ENCODE data around the gene CACNA2D1. TPM values are rescaled to one million over a fixed set of nuclear protein-coding genes. Genes with fewer than 3 reads are reported as not detected.

Gene CACNA2D1
- total RNA-seq, 1 donor from 2014 or later, result 32.9 TPM

- TF ChIP-seq CTCF (IDR thresholded peaks at IDR 0.05), result no peak
- no peaks in the 10 kb centered on the region for H3K27me3 Mint-ChIP-seq (ENCODE audit: low read depth)
These were observed 95.3 kb downstream of the CACNA2D1 start for GRCh38 chr7:82348251-82348650.

GRCh38 chr7:82347808-82348207, 95.8 kb downstream of the CACNA2D1 start:
- no peak for DNase-seq (ENCODE audit: low spot score)
- no peaks in the 10 kb centered on the region for H3K9me3 Mint-ChIP-seq (ENCODE audit: low read depth)
- TF ChIP-seq CTCF (IDR thresholded peaks at IDR 0.05), result no peak
- H3K4me3 Mint-ChIP-seq (ENCODE audit: unreplicated experiment), result no peak overlapping the region
- no peak overlapping the region for H3K27ac Mint-ChIP-seq (ENCODE audit: unreplicated experiment)
- H3K27me3 Mint-ChIP-seq (ENCODE audit: low read depth), result no peaks in the 10 kb centered on the region
- H3K4me1 Mint-ChIP-seq (ENCODE audit: low read depth), result peaks cover 7% of the 10 kb centered on the region
- no peaks in the 10 kb centered on the region for H3K36me3 Mint-ChIP-seq (ENCODE audit: low read depth)

More at GRCh38 chr7:82348251-82348650, 95.3 kb downstream of the CACNA2D1 start:
- Mint-ChIP-seq H3K9me3 (ENCODE audit: low read depth) (no peaks in the 10 kb centered on the region), H3K4me1 (ENCODE audit: low read depth) (peaks cover 7% of the 10 kb centered on the region), H3K4me3 (ENCODE audit: unreplicated experiment) (no peak overlapping the region), H3K36me3 (ENCODE audit: low read depth) (no peaks in the 10 kb centered on the region), H3K27ac (ENCODE audit: unreplicated experiment) (no peak overlapping the region)
- DNase-seq (ENCODE audit: low spot score), result no peak

GRCh38 chr7:82345886-82346285, 97.7 kb downstream of the CACNA2D1 start:
- Mint-ChIP-seq H3K27ac (ENCODE audit: unreplicated experiment) (no peak overlapping the region), H3K4me3 (ENCODE audit: unreplicated experiment) (no peak overlapping the region), H3K9me3 (ENCODE audit: low read depth) (no peaks in the 10 kb centered on the region), H3K36me3 (ENCODE audit: low read depth) (no peaks in the 10 kb centered on the region), H3K4me1 (ENCODE audit: low read depth) (peaks cover 7% of the 10 kb centered on the region), H3K27me3 (ENCODE audit: low read depth) (no peaks in the 10 kb centered on the region)
- no peak for DNase-seq (ENCODE audit: low spot score)
- no peak for TF ChIP-seq CTCF (IDR thresholded peaks at IDR 0.05)

- peaks cover 3% of the 10 kb centered on the region for H3K4me1 Mint-ChIP-seq (ENCODE audit: low read depth)
- no peaks in the 10 kb centered on the region for H3K36me3 Mint-ChIP-seq (ENCODE audit: low read depth)
These were observed 99.9 kb downstream of the CACNA2D1 start for GRCh38 chr7:82343716-82344115.

GRCh38 chr7:82339958-82340357, 103.6 kb downstream of the CACNA2D1 start:
- H3K4me1 Mint-ChIP-seq (ENCODE audit: low read depth), result no peaks in the 10 kb centered on the region
- no peaks in the 10 kb centered on the region for H3K27me3 Mint-ChIP-seq (ENCODE audit: low read depth)
- no peaks in the 10 kb centered on the region for H3K36me3 Mint-ChIP-seq (ENCODE audit: low read depth)
- H3K9me3 Mint-ChIP-seq (ENCODE audit: low read depth), result no peaks in the 10 kb centered on the region
- no peak for TF ChIP-seq CTCF (IDR thresholded peaks at IDR 0.05)
- no peak overlapping the region for H3K27ac Mint-ChIP-seq (ENCODE audit: unreplicated experiment)
- H3K4me3 Mint-ChIP-seq (ENCODE audit: unreplicated experiment), result no peak overlapping the region
- DNase-seq (ENCODE audit: low spot score), result no peak

More at GRCh38 chr7:82343716-82344115, 99.9 kb downstream of the CACNA2D1 start:
- Mint-ChIP-seq H3K4me3 (ENCODE audit: unreplicated experiment) (no peak overlapping the region), H3K27me3 (ENCODE audit: low read depth) (no peaks in the 10 kb centered on the region), H3K9me3 (ENCODE audit: low read depth) (no peaks in the 10 kb centered on the region), H3K27ac (ENCODE audit: unreplicated experiment) (no peak overlapping the region)
- no peak for TF ChIP-seq CTCF (IDR thresholded peaks at IDR 0.05)
- DNase-seq (ENCODE audit: low spot score), result no peak
